IPS-NIHi7 (cell line): Measurements from ENCODE around the gene TEK.
"Not testable (repeated sequence)": the region's sequence is repeated elsewhere in the genome, so short reads cannot be mapped to it uniquely, and the experiment has no call there.

Experiments used
- DNase-seq: peaks from one replicate; pipeline ENCODE4 v3.0.0; 2012; ENCODE audit warnings: mixed read lengths; ENCODE audit errors: extremely low spot score

TEK gene

DNA sequence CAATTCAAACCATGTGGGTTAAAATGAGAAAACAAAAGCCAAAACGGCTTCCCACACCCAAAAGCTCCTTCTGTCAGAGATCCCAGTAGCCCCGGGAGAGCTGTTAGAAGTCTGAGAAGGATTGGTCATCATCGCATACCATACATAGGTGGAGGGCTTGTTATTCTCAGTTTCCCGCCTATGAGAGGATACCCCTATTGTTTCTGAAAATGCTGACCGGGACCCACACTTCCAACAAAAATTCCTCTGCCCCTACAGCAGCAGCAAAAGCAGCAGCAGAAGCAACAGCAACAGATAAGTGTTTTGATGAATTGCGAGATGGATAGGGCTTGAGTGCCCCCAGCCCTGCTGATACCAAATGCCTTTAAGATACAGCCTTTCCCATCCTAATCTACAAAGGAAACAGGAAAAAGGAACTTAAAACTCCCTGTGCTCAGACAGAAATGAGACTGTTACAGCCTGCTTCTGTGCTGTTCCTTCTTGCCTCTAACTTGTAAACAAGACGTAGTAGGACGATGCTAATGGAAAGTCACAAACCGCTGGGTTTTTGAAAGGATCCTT lies at the start of gene TEK:
Gene TEK, plus strand, starts transcription at position 245 of the 561 bp plus-strand sequence. CDS start 366 bp downstream, outside the sequence.
- DNase-seq = peak; percentile 51

DNA sequence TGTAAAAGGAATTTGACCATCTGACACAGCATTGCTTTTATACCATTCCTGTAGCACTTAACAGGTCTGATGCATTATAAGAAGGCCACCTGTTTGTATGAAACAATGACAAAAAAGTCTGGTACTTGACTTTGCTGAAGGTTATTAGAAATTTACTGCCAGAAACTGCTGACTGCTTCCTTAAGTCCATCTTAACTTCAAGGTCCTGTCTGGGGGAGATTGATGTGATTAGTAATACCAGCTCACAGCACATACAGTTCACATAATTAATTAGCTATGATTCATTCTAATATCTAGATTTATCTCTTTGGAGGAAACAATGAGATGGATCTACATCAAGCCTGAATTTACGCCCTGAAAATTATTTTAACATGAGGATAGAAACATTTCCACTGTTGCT lies 49.6 kb upstream of the TEK start:
- DNase-seq = no peak

GRCh38 chr9:27059907-27060306 lies 49.1 kb upstream of the TEK start:
- DNase-seq = no peak

GRCh38 chr9:27065288-27065687 lies 43.7 kb upstream of the TEK start:
- DNase-seq = no peak

GRCh38 chr9:27073841-27074728 lies 34.9 kb upstream of the TEK start:
- no peak for DNase-seq

DNA sequence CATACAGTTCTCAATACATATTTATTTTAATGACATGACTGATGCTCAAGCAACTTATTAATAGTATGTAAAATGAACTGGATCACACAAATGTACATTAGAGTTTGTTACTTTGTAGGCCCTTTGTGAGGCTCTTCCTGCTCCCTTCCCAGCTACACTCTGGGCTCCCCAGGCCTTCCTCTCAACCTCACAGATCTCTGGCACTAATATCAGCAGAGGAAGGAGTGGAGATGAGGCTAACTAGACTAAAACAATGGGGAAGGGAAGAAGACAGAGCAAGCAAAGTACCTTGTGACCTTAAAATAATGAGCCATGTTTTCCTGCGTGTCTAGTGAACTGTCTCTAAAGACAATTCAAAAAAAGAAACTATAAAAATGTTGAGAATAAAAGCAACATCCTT lies 30.3 kb upstream of the TEK start:
- no peak for DNase-seq

DNA sequence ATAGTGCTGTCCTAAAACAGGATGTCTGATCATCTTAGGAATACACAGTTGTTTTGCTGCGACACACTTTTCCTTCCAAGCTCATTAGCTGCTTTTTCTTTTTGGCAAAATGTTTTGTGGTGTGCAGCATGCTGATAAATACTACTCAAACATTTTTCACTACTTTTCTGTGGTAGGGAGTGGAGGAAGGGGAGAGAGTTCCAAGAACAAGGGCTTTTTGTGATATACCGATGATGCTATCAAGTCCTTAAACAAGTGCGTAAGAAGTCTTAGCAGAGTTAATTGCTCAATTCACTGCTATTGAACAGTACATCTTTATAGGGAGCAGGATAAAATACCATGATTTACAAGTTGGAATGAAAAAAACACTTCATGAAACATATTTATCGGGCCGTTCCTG lies 23.6 kb upstream of the TEK start:
- DNase-seq = no peak

DNA sequence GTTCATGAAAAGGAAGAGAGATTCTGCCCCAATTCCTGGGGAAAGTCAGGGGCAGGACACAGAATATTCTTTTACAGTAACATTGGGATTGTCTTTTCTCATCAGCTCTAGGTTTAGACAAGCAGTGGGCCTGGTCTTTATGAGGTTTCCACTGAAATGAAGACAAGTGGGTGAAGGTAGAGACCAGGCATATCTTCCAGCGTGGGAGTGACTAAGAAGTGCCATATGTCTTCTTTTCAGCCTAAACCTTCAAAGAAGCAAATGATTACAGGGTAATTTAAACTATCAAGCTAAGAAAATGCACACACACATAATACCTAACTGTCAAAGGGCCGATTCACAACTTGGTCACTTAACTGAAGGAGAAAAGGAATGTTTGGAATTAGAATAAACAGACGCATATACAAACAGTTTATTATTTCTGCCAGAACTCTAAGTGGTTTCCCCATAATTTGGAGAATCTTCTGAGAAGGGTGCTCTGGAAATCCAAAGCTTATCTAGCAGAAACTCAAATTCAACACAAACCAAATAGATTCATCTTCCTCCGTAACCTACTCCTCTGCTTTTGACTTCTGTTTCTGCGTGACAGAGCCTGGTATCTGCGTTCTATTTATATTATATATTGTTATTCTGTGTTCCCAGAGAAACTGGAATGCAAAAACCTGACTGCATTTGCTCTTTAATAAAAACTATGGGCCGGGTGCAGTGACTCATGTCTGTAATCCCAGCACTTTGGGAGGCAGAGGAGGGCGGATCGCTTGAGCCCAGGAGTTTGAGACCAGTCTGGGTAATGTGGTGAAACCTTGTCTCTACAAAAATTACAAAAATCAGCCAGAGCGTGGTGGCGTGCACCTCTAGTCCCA lies 22.0 kb upstream of the TEK start:
- DNase-seq = no peak

- no peak for DNase-seq
Measured at GRCh38 chr9:27088981-27089380, 20.0 kb upstream of the TEK start.

GRCh38 chr9:27089706-27090105 lies 19.3 kb upstream of the TEK start:
- DNase-seq = no peak

DNA sequence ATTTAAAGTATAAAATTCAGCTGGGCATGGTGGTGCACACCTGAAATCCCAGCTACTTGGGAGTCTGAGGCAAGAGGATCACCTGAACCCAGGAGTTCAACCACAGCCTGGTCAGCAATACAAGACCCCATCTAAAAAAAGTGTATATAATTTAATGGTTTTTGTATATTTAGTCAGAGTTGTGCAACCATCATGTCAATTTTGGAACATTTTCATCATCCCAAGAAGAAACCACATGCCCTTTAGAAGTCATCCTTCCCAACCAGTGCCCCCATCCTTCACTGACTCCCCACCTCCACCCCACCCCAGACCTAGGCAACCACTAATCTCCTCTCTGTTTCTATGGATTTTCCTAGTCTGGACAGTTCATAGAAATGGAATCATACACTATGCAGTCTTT lies 18.8 kb upstream of the TEK start:
- DNase-seq = no peak

DNA sequence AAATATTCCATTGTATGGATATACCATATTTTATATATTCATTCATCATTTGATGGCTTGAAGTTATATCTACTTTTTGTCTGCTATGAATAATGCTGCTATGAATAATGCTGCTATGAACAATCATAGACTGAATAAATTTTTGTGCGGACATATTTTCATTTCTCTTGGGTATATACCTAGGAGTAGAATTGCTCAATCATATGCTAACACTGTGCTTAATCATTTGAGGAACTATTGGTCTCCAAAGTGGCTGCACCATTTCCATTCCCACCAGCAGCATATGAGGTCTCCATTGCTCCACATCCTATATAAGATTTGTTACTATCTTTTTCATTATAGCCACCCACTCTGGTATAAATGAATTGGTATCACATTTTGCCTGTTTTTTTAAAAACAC lies 18.3 kb upstream of the TEK start:
- no peak for DNase-seq

GRCh38 chr9:27092496-27092895 lies 16.5 kb upstream of the TEK start:
- not testable (repeated sequence) for DNase-seq

DNA sequence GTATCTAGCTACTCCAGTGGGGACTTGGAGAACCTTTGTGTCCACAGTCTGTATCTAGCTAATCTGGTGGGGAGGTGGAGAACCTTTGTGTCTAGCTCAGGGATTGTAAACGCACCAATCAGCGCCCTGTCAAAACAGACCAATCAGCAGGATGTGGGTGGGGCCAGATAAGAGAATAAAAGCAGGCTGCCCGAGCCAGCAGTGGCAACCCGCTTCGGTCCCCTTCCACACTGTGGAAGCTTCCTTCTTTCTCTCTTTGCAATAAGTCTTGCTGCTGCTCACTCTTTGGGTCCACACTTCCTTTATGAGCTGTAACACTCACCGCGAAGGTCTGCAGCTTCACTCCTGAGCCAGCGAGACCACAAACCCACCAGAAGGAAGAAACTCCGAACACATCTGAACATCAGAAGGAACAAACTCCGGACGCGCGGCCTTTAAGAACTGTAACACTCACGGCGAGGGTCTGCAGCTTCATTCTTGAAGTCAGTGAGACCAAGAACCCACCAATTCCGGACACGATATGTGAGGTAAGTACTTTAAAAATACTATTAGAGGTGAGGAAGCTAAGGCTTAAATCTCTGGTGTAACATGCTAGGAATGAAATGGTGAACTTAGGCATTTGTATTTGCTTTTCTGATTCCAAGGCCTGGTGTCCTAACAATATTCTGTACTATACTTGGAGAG lies 15.5 kb upstream of the TEK start:
- DNase-seq = not testable (repeated sequence)

DNA sequence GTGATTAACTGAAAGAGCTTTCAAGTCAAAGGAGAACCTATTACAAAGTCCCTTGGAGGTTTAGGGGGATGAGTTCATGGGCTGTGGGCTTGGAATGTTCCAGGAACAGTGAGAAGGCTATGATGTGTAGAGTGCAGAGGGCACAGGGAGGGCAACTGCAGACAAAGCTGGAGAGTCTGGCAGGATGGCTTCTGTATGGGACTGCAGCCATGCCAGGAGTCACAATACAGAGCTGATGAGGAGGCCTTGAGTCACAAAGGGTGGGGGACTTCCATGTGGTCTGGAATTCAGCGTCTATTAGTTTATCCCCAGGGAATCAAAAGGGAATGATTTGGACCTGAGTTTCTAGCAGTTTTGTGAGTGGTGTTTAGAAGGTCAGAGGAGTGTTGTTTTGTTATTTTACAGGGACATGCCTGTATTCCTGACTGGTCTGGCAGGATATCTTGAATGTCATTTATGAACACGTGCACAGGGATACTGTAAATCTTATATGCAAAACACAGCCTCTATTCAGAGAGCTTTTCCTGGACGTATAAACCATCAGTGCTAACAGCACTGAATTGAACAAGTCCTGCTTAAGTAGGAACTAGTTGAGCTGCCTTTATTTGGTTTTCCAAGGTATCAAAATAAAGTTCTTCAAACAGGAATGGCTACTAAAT lies 14.3 kb upstream of the TEK start:
- DNase-seq = no peak

- no peak for DNase-seq
Measured at GRCh38 chr9:27107241-27107640, 1.8 kb upstream of the TEK start.

DNA sequence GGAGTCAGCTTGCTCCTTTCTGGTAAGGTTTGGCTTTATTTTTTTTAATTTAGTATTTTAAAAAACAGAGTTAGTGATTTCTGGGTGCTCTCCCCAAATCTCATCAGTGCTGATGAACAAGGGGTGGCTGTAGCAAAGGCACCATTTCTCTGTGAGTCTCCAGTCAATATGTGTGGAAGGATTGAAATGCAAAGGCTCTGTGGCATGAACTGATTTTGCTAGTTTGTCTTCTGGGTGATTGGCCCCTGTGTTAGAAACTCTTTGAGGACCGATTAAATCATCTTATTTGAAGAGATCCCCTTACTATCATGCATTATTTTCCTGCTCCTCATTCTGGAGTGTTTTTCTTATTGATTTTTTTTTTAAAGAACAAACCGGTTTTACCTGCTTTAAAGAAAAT lies 596 bp downstream of the TEK start:
- DNase-seq = no peak

DNA sequence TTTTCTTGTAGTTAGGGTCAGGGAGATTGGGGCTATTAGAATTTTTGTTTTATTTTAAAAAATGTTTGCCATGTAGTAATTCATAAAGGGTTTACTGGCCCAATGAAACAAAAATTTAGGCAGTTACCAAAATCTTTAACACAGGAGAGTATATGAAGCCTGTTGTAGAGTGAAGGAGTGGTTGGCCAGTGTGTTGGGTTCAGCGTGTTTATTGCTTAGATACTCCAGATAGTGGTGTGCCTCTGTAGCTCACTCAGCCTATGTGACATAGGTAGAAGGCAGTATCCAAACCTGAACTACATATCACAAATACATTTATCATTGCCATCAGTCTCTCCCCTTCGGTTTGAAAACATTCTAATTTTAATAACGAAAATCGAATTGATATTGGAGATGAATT lies 1.2 kb downstream of the TEK start:
- no peak for DNase-seq

DNA sequence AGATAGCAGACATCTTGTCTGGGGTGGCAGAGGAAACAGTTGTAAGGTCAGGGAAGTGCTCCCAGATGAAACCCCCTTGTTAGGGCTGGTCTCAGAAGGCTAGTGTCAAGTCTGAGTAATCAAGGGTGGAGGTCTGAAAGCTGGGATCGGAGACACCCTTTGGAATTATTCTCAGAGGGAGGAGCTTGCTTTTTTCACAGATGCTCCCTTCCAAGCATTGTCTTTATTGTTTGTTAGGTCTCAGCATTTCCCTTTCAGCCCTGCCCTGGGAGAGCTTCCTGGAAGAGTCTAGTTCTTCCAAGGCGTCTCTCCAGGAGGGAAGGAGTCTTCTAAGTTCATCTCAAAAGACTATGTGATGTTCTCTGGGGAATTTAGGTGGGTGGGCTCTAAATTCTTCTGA lies 3.2 kb downstream of the TEK start:
- DNase-seq = no peak

DNA sequence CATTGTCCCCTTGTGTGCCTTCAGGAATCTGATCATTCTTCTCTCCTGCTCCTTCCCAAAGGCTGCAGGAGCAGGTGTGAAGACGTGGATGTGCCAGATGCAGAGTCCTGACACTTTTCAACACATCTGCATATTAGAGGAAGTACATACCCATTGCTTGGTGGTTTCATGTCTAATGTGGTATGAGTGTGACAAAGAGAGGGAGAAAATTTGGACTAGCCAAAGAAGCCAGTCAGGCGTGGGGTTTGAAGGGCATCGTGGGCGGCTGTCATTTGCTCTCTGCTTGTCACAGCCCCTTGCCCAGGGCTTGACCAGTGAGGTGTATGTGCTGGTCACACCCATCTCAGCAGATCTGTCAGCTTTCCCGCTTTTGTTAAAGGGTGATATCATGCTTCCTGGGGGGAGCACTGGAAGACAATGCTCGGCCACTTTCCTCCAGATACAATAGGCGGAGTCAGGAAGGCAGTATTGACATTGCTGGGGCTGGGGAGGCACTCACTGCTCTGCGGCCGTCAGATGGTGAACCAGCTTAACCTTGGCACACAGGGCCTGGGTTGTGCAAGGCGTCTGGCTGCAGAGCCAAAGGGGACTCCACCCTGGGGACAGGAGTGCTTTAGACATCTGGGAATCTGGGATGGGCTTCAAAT lies 8.6 kb downstream of the TEK start:
- peak; percentile 29 for DNase-seq

- no peak for DNase-seq
Measured at GRCh38 chr9:27118916-27119315, 9.9 kb downstream of the TEK start.
